ENCODE results near the gene ZG16B. TPM values are rescaled to one million over a fixed set of nuclear protein-coding genes. Genes with fewer than 3 reads are reported as not detected.

The ZG16B gene
- not detected in 3 replicates for total RNA-seq (2021)
- Bru-seq, nascent RNA: not detected
- long read RNA-seq, experiment 1: 0 reads
- long read RNA-seq, experiment 2: 0 reads
- long read RNA-seq, experiment 3: 0 reads

- TF ChIP-seq ESRRA (CRISPR knock-in tag; IDR thresholded peaks at IDR 0.05; ENCODE audit: borderline replicate concordance) (no peak), SMAD3 (CRISPR knock-in tag; IDR thresholded peaks at IDR 0.05; ENCODE audit: borderline replicate concordance) (no peak), PRRX2 (CRISPR knock-in tag; IDR thresholded peaks at IDR 0.05) (no peak), AR (CRISPR knock-in tag; IDR thresholded peaks at IDR 0.05) (no peak), ETV6 (CRISPR knock-in tag; IDR thresholded peaks at IDR 0.05) (no peak), MLX (CRISPR knock-in tag; IDR thresholded peaks at IDR 0.05) (no peak), SOX15 (CRISPR knock-in tag; IDR thresholded peaks at IDR 0.05) (no peak), ZNF532 (CRISPR knock-in tag; IDR thresholded peaks at IDR 0.05; ENCODE audit: borderline replicate concordance) (no peak), SP1 (CRISPR knock-in tag; conservative IDR thresholded peaks at IDR 0.05) (no peak), ZBTB43 (CRISPR knock-in tag; IDR thresholded peaks at IDR 0.05) (no peak), FOXK1 (CRISPR knock-in tag; IDR thresholded peaks at IDR 0.05) (no peak), MXD4 (CRISPR knock-in tag; IDR thresholded peaks at IDR 0.05; ENCODE audit: borderline replicate concordance) (no peak), ATF6 (CRISPR knock-in tag; IDR thresholded peaks at IDR 0.05) (no peak), CREM (CRISPR knock-in tag; IDR thresholded peaks at IDR 0.05) (no peak), USF1 (CRISPR knock-in tag; IDR thresholded peaks at IDR 0.05) (no peak), FOXJ3 (CRISPR knock-in tag; IDR thresholded peaks at IDR 0.05; ENCODE audit: borderline replicate concordance) (no peak)
- DNase-seq (ENCODE audit: low spot score) (no peak), ATAC-seq (no peak)
- peaks cover 5% of the 10 kb centered on the region; the same call in 1 of the 2 replicates for H3K27me3 Mint-ChIP-seq (ENCODE audit: low read depth)
- peaks cover 6% of the 10 kb centered on the region for H3K9me3 Mint-ChIP-seq
- H3K27ac Mint-ChIP-seq: no peak within 1 kb of the TSS
- ChIA-PET CTCF (interaction anchor here (1.4 to 2.2 kb wide), 3 partner anchors 9 to 13 kb away, joined by 6 to 9 read pairs (median 7); partner anchors contain the start of gene PRSS21), POLR2A (no interaction called here)
- H3K4me3 Mint-ChIP-seq: no peak within 1 kb of the TSS
- no peaks in the 10 kb centered on the region for H3K36me3 Mint-ChIP-seq
- H3K4me1 Mint-ChIP-seq: no peaks in the 10 kb centered on the region
These were observed at the start of gene ZG16B for GRCh38 chr16:2829501-2830354. TSS of gene ZG16B (plus strand) at chr16:2830303. CDS start at chr16:2830442, 139 bp downstream.

Data from WTC11 (cell line).